Measurements from ENCODE around the gene IARS2. TPM values are rescaled to one million over a fixed set of nuclear protein-coding genes. Genes with fewer than 3 reads are reported as not detected.

IARS2 gene
- total RNA-seq, result 10 to 100 TPM; 43.3 to 59.0 (median 52.0) TPM

DNA sequence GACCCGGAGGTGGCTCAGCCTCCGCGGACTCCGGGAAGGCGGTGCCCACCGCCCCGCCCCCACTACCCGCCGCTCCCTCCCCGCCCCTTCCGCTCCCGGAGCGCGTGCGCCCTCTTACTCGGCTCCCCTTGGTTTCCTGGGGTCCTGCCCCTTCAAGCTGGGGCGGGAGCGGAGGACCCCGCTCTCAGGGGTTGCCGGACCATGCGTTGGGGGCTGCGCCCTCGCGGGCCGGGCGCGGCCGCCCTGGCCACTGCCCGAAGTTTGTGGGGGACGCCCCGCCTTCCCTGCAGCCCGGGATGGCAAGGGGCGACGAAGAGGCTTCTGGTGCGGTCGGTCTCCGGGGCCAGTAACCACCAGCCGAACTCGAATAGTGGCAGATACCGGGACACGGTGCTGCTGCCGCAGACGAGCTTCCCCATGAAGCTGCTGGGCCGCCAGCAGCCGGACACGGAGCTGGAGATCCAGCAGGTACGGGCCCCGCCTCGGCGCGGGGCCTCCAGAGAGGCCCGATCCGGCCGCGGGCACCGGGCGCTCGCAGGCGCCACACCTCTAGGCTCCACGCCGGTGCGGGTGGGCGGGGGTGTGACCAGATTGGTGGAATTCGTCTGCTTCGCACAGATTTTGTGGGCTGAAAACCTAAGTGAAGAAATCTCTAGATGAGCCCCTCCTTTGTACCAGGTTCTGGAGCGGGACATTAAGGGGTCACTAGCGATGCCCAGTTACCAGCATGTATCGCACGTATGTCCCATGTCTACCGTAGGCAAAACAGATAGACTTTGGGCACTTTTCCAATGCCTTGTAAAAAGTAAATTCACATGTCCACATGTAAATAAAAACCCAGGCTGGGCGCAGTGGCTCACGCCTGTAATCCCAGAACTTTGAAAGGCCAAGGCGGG lies at the start of gene IARS2:
IARS2 (plus strand) TSS at position 117 of the 896 bp plus-strand sequence; CDS start at position 202, 85 bp downstream.
- Histone ChIP-seq H3K27ac (peak within 1 kb of the TSS; percentile 68 to 93 (median 86)), H3K4me1 (peaks cover 0 to 30% (median 14%) of the 10 kb centered on the region in 4 donors), H3K36me3 (peaks cover 0 to 28% (median 5%) of the 10 kb centered on the region in 3 donors), H3K27me3 (no peaks in the 10 kb centered on the region), H3K4me3 (peak within 1 kb of the TSS; percentile 84 to 97 (median 93)), H3K9me3 (no peaks in the 10 kb centered on the region)
- TF ChIP-seq EP300 (IDR thresholded peaks at IDR 0.05) (peak in 1 of 2 donors; percentile 79), POLR2A (IDR thresholded peaks at IDR 0.05) (peak; percentile 7 to 30)
- TF ChIP-seq, protein P1, sequence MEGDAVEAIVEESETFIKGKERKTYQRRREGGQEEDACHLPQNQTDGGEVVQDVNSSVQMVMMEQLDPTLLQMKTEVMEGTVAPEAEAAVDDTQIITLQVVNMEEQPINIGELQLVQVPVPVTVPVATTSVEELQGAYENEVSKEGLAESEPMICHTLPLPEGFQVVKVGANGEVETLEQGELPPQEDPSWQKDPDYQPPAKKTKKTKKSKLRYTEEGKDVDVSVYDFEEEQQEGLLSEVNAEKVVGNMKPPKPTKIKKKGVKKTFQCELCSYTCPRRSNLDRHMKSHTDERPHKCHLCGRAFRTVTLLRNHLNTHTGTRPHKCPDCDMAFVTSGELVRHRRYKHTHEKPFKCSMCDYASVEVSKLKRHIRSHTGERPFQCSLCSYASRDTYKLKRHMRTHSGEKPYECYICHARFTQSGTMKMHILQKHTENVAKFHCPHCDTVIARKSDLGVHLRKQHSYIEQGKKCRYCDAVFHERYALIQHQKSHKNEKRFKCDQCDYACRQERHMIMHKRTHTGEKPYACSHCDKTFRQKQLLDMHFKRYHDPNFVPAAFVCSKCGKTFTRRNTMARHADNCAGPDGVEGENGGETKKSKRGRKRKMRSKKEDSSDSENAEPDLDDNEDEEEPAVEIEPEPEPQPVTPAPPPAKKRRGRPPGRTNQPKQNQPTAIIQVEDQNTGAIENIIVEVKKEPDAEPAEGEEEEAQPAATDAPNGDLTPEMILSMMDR (IDR thresholded peaks at IDR 0.05), result peak in 1 of 5 experiments; percentile 7
- WGBS, 2 donors, result 4 to 6% methylated on average over 26 to 43 of the region's 73 CpGs
- peak; percentile 76 to 79 for DNase-seq (ENCODE audit: low spot score in 2 of 2)

DNA sequence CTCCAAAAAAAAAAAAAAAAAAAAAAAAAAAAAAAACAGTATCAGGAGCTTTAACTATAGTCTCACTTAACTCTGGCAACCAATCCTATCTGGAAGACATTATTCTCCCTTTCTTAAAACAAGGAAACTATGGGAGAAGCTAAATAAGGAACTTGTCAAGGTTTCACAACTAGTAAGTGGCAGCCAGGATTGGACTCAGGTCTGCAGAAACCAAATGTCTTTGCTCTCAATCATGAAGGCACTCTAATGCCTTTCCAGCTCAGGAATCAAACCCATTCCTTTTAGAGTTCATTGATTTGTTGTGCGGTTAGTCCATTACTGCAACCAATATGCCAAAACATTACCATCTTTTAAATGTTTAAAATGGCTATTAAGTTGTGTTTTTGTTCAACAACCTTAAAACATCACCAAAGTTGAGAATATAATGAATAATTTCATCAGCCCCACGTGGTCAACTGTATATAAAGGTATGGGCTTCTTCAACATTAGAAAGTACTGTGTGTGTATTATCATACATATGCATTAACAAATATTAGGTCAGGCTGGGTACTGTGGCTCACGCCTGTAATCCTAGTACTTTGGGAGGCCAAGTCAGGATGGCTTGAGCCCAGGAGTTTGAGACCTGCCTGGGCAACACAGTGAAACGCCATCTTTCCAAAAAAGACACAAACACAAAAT lies 49.1 kb upstream of the IARS2 start:
- H3K27ac ChIP-seq, result peak overlapping the region in 2 of 4 donors; percentile 88 to 93
- no peak for DNase-seq (ENCODE audit: low spot score in 2 of 2)
- no peaks in the 10 kb centered on the region for H3K9me3 ChIP-seq
- peaks cover 0 to 27% (median 9%) of the 10 kb centered on the region in 4 donors for H3K4me1 ChIP-seq
- no peak for TF ChIP-seq EP300 (IDR thresholded peaks at IDR 0.05)
- TF ChIP-seq, protein P1 (IDR thresholded peaks at IDR 0.05), result no peak
- no peak for TF ChIP-seq POLR2A (IDR thresholded peaks at IDR 0.05)
- H3K4me3 ChIP-seq, result peak overlapping the region in 2 of 4 donors; percentile 68 to 90
- peaks cover 0 to 10% (median 0%) of the 10 kb centered on the region in 3 donors for H3K36me3 ChIP-seq
- WGBS, 2 donors, result 71 to 73% methylated on average over 4 of the region's 4 CpGs
- H3K27me3 ChIP-seq, result no peaks in the 10 kb centered on the region

DNA sequence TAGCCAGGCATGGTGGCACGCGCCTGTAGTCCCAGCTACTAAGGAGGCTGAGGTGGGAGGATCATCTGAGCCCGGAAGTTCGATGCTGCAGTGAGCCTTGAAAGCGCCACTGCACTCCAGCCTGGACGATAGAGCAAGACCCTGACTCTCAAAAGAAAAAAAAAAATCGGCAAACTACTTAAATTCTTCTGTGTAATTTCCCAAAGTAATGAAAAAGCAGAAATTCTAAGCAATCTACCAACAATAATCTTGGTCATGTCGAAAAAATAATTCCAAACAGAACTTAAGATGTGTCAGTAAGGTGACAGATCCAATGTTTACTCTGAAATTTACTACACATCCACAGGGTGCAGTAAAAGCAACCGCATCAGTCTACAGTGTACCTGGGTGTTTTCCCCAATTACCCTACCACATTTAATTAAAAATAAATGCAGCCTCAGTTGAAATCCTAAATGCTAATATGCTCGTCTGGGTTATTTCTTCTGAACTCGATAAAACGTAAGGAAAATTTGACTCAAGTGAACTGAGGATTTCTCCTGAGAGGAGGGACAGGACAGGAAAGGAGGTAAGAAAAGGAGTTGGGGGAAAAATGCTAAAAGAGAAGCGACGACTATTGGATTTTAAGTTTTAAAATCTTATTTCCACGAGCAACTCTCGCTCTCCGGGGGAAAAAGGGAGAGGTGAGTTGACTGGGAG lies 48.4 kb upstream of the IARS2 start:
- WGBS, 2 donors, result 28% methylated on average over 17 of the region's 17 CpGs
- Histone ChIP-seq H3K36me3 (peaks cover 0 to 10% (median 0%) of the 10 kb centered on the region in 3 donors), H3K27ac (peak overlapping the region; percentile 60 to 93 (median 88)), H3K4me1 (peaks cover 0 to 27% (median 9%) of the 10 kb centered on the region in 4 donors), H3K4me3 (peak overlapping the region; percentile 68 to 90 (median 78)), H3K9me3 (no peaks in the 10 kb centered on the region), H3K27me3 (no peaks in the 10 kb centered on the region)
- TF ChIP-seq, protein P1 (IDR thresholded peaks at IDR 0.05), result no peak
- TF ChIP-seq EP300 (IDR thresholded peaks at IDR 0.05), result no peak
- TF ChIP-seq POLR2A (IDR thresholded peaks at IDR 0.05), result no peak
- no peak for DNase-seq (ENCODE audit: low spot score in 2 of 2)

DNA sequence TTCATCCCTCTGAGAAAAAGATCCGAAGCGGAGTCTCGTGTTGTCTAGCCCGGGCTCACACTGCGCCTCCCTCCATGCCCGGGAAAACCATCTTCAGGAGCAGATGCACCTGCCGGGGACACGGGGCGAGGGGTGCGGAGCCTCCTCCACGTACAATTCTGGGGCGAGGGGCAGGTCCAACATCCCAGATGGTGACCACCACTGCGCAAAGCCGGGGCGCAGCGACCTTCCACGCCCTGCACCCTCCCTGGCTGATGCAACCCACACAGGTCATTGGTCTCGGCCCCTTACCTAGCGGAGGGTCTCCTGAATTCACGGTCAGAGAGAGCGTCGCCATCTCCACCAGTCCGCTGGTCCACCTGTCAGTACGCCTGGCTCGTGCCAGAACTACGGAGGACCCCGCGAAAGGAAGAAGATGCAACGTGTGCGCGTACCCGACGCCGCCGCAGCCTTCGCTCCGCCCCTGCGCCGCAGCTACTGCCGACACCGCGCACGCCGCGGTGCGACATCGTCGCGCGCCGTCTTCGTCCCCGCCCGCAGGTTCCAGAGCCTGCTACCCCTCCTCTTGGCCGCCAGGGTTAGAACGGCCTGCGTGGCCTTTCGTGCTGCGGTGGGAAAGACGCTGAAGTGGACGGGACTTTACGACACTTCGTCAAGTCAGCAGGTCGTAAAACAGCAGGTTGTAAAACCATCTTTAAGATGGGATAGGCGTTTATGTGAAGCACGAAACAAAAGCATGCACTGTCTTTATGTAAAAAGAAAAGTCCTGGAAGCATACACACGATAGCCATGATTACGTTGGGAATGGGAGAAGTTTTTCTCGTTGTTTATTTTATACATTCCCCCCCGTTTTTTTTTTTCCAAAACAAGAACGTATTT lies 47.6 kb upstream of the IARS2 start, which contains the start of gene EPRS1:
EPRS1 (minus strand) TSS at position 454 of the 879 bp plus-strand sequence; CDS start at position 337, 117 bp downstream.
- H3K27ac ChIP-seq, result peak within 1 kb of the TSS; percentile 60 to 93 (median 88)
- WGBS, 2 donors, result 0% methylated on average over 51 to 56 of the region's 71 CpGs

More for the DNA sequence above, 47.6 kb upstream of the IARS2 start, which contains the start of gene EPRS1:
- peaks cover 0 to 9% (median 0%) of the 10 kb centered on the region in 3 donors for H3K36me3 ChIP-seq
- H3K9me3 ChIP-seq, result no peaks in the 10 kb centered on the region
- TF ChIP-seq EP300 (IDR thresholded peaks at IDR 0.05), result peak in 1 of 2 donors; percentile 95
- TF ChIP-seq, protein P1 (IDR thresholded peaks at IDR 0.05), result peak; percentile 69 to 93 (median 74)
- peak; percentile 22 to 65 for TF ChIP-seq POLR2A (IDR thresholded peaks at IDR 0.05)
- H3K27me3 ChIP-seq, result no peaks in the 10 kb centered on the region
- peak; percentile 69 to 81 for DNase-seq (ENCODE audit: low spot score in 2 of 2)
- H3K4me3 ChIP-seq, result peak within 1 kb of the TSS; percentile 68 to 90 (median 78)
- H3K4me1 ChIP-seq, result peaks cover 0 to 27% (median 9%) of the 10 kb centered on the region in 4 donors
